Measurements from ENCODE around the gene PSMD11.

DNA sequence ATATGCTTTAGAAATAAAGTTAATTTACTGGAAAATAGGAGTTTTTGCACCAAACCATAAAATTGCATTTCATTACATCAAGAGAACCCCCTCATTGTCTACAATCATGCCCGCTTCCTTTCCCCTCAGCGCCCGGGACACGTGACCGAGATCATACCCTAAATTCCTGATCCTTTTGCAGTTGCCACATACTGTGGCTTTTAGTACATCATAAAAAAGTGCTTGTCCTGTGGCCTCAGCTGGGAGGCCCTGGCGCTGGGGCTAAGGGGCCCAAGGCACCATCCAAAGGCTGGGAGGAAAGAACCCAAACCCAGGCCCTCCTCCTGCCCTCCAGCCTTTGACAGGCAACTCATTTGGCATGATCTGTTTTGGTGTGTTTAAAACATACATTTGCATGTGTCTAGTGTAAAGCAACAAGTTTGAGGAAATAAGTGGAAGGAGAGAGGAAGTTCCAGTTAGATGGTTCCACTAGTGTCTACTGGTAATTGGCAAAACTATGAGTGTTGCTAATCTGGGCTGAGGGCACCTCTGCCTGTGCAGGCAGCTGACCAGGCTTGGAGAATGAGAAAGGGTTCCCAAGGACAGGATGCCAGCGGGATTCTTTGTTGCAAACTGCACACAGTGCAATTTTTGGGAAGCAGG is 48.5 kb downstream of the PSMD11 start:
- TF ChIP-seq, protein P1, sequence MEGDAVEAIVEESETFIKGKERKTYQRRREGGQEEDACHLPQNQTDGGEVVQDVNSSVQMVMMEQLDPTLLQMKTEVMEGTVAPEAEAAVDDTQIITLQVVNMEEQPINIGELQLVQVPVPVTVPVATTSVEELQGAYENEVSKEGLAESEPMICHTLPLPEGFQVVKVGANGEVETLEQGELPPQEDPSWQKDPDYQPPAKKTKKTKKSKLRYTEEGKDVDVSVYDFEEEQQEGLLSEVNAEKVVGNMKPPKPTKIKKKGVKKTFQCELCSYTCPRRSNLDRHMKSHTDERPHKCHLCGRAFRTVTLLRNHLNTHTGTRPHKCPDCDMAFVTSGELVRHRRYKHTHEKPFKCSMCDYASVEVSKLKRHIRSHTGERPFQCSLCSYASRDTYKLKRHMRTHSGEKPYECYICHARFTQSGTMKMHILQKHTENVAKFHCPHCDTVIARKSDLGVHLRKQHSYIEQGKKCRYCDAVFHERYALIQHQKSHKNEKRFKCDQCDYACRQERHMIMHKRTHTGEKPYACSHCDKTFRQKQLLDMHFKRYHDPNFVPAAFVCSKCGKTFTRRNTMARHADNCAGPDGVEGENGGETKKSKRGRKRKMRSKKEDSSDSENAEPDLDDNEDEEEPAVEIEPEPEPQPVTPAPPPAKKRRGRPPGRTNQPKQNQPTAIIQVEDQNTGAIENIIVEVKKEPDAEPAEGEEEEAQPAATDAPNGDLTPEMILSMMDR (IDR thresholded peaks at IDR 0.05), result no peak
- no peak for TF ChIP-seq POLR2A (IDR thresholded peaks at IDR 0.05)

All from right lobe of liver (tissue), 4 donors.